Natural killer cell treated with Interleukin-12 subunit alpha and Interleukin-12 subunit beta and Interleukin-15 and Interleukin-18, amount 100 ng/mL, for 72 hours (primary cell): Measurements from ENCODE around the gene EIF3F. TPM values are rescaled to one million over a fixed set of nuclear protein-coding genes. Genes with fewer than 3 reads are reported as not detected.

Experiments
- ATAC-seq, 2 donors: fragments of 150-1000 bp; cut with Tn5 transposase in 1 of 2; sonication (Bioruptor Pico), chemical (Tn5 transposase) in 1 of 2; 2 replicates each; pipeline ENCODE4 v1.10.0; 2021
- DNase-seq: peaks from one replicate; pipeline ENCODE4 v3.0.0; 2022; ENCODE audit warnings: low spot score
- H3K27ac Mint-ChIP-seq, 2 donors: 1 replicate in 1 of 2; 2 replicates in 1 of 2; pipeline ENCODE4 v1.8.0; 2022; ENCODE audit warnings: mixed read lengths in 2 of 2, mild to moderate bottlenecking in 1 of 2, moderate library complexity in 1 of 2
- H3K27me3 Mint-ChIP-seq, 2 donors: 1 replicate in 1 of 2; 2 replicates in 1 of 2; pipeline ENCODE4 v1.8.0; 2022; ENCODE audit warnings: mixed read lengths in 2 of 2
- H3K36me3 Mint-ChIP-seq: one replicate; pipeline ENCODE4 v1.8.0; 2022; ENCODE audit warnings: mixed read lengths
- H3K4me1 Mint-ChIP-seq, 2 donors: 1 replicate in 1 of 2; 2 replicates in 1 of 2; pipeline ENCODE4 v1.8.0; 2022; ENCODE audit warnings: low read depth in 2 of 2, mixed read lengths in 2 of 2, mild to moderate bottlenecking in 1 of 2
- H3K4me3 Mint-ChIP-seq: one replicate; pipeline ENCODE4 v1.8.0; 2022; ENCODE audit warnings: mixed read lengths
- H3K9me3 Mint-ChIP-seq: 2 replicates; pipeline ENCODE4 v1.8.0; 2022; ENCODE audit warnings: mixed read lengths
- total RNA-seq, 2 donors: library from RNA; stranded (reverse); gene quantifications; one replicate each; pipeline ENCODE4 v1.2.3, GENCODE V29; 2022

EIF3F gene
- total RNA-seq, 2 donors from 2014 or later, result 186 to 208 TPM

GRCh38 chr11:8005556-8005955 is 18.4 kb downstream of the EIF3F start:
- Mint-ChIP-seq H3K9me3 (no peaks in the 10 kb centered on the region), H3K4me3 (no peak overlapping the region), H3K4me1 (no peaks in the 10 kb centered on the region), H3K27ac (no peak overlapping the region), H3K36me3 (no peaks in the 10 kb centered on the region), H3K27me3 (peaks cover 5 to 7% of the 10 kb centered on the region in 2 donors)
- no peak for DNase-seq
- ATAC-seq, result peak in 1 of 2 donors; percentile 16

GRCh38 chr11:8006349-8006977 is 19.3 kb downstream of the EIF3F start:
- Mint-ChIP-seq H3K36me3 (no peaks in the 10 kb centered on the region), H3K9me3 (no peaks in the 10 kb centered on the region), H3K27ac (no peak overlapping the region), H3K27me3 (peaks cover 5 to 7% of the 10 kb centered on the region in 2 donors), H3K4me3 (no peak overlapping the region), H3K4me1 (no peaks in the 10 kb centered on the region)
- no peak for DNase-seq
- peak; percentile 55 to 68 for ATAC-seq

DNA sequence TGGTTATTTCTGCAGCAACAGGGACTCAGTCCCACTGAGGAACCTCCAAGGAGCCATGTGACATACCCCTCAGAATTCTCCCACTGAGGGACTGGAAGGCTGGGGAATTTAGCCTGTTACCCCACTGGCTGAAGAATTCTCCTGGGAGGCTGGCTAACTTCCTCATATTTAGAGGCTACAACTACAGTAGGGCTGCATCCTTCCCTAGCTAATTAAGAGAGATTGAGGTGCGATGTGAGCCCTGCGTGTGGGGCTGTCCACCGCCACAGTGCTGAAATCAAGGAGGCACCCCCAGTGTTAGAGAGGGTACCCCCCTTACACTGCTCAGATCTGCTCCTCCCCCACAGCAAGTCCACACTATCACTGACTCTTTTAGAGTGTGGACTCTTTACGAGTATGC is 21.1 kb downstream of the EIF3F start:
- H3K27me3 Mint-ChIP-seq, result peaks cover 5 to 7% of the 10 kb centered on the region in 2 donors
- no peak overlapping the region for H3K27ac Mint-ChIP-seq
- H3K36me3 Mint-ChIP-seq, result no peaks in the 10 kb centered on the region
- DNase-seq, result no peak
- no peak overlapping the region for H3K4me3 Mint-ChIP-seq
- no peaks in the 10 kb centered on the region for H3K4me1 Mint-ChIP-seq
- no peaks in the 10 kb centered on the region for H3K9me3 Mint-ChIP-seq
- no peak for ATAC-seq

DNA sequence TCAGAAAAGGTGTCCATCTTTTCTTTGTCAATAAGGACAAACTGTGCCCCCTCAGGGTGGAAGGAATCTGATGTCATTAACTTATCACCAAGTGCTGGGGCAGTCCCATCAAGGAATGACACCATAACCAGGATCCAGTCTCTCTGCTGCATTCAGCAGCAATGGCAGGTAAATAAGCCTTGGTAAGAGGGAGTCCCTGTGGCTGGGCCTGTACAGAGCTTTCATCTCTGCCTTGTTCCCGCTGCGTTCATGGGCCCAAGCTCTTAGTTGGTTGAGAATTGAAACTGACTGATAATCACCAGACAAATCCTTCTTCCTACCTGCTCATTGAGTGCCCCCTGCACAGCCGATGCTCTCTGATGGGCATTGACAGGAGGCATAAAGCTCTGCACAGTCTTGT is 22.7 kb downstream of the EIF3F start:
- ATAC-seq, result no peak
- Mint-ChIP-seq H3K27me3 (peaks cover 13 to 14% of the 10 kb centered on the region in 2 donors), H3K36me3 (no peaks in the 10 kb centered on the region), H3K9me3 (no peaks in the 10 kb centered on the region), H3K4me1 (no peaks in the 10 kb centered on the region), H3K4me3 (no peak overlapping the region), H3K27ac (no peak overlapping the region)
- DNase-seq, result no peak

DNA sequence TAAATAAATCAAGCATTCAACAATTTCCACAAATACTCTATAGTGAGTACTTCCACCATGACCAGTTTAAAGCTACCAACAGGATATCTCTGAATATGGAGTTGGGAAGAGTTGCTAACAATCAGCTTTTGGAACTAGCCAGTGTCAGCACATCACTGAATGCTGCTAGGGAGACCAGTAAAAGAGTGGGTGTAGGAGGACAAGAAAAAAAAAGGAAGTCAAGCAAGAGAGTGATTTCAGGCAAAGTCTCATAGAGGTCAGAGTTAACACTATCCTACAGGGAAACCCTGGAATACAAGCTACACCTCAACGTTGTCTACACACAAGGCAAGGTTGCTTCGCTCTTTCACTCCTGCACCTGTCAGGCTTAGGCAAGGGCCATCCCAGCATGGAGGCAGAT is 24.2 kb downstream of the EIF3F start:
- DNase-seq (no peak), ATAC-seq (no peak)
- Mint-ChIP-seq H3K9me3 (no peaks in the 10 kb centered on the region), H3K27me3 (peaks cover 24 to 25% of the 10 kb centered on the region in 2 donors), H3K4me1 (no peaks in the 10 kb centered on the region), H3K4me3 (no peak overlapping the region), H3K36me3 (no peaks in the 10 kb centered on the region), H3K27ac (no peak overlapping the region)

DNA sequence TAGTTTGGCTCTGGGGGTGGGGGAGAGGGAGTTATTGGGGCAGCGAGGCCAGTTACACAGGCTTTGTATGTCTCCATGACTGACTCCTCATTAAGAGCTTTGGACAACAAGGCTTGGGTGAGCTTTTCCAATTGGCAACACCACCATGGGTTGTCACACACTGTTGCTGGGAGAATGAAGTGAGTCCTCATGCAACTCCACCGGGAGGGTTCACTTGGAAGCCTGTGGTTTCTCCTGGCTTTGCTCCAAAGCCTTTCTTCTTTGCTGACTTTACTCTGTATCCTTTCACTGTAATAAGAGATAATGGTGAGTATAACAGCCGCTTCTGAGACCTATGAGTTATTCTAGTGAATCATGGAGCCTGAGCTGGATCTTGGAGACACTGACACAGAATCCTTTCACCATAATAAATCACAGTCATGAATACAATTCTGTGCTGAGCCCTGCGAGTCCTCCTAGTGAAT is 24.9 kb downstream of the EIF3F start:
- Mint-ChIP-seq H3K9me3 (no peaks in the 10 kb centered on the region), H3K27me3 (peaks cover 25 to 30% of the 10 kb centered on the region in 2 donors), H3K4me3 (no peak overlapping the region), H3K4me1 (no peaks in the 10 kb centered on the region), H3K27ac (no peak overlapping the region), H3K36me3 (no peaks in the 10 kb centered on the region)
- DNase-seq (no peak), ATAC-seq (no peak)

- peaks cover 5 to 6% of the 10 kb centered on the region in 2 donors for H3K4me1 Mint-ChIP-seq
- ATAC-seq (no peak), DNase-seq (no peak)
- H3K27me3 Mint-ChIP-seq, result peaks cover 39 to 42% of the 10 kb centered on the region in 2 donors
- no peak overlapping the region for H3K27ac Mint-ChIP-seq
- no peak overlapping the region for H3K4me3 Mint-ChIP-seq
- H3K9me3 Mint-ChIP-seq, result no peaks in the 10 kb centered on the region
- no peaks in the 10 kb centered on the region for H3K36me3 Mint-ChIP-seq
Measured at GRCh38 chr11:8013833-8014232, 26.7 kb downstream of the EIF3F start.

DNA sequence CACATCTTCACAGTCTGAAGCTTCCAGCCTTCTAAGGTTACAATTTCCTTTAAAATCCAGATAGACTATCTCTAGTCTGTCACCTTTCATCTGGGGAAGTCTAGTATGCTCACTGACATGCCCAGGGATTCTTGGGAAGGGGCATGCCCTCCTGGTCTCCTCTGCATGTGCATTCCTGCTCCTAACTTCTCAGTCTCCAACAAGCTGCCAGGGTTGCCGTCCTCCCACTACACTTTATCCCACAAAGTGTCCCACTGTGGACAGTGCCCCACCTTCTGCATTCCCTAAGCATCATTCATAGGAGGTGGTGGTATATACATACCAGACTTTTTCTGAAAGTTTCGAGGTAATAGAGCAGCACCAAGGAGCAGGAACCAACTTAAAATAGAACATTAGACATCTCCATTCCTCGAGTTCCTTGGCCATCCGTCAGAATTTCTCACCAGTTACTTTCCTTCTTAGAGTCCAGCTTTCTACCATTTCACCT is 28.7 kb downstream of the EIF3F start:
- peaks cover 6% of the 10 kb centered on the region for H3K36me3 Mint-ChIP-seq
- H3K27ac Mint-ChIP-seq, result no peak overlapping the region
- H3K4me1 Mint-ChIP-seq, result peaks cover 13% of the 10 kb centered on the region in 2 donors
- ATAC-seq (no peak), DNase-seq (no peak)
- H3K27me3 Mint-ChIP-seq, result peaks cover 41 to 44% of the 10 kb centered on the region in 2 donors
- H3K4me3 Mint-ChIP-seq, result no peak overlapping the region
- no peaks in the 10 kb centered on the region for H3K9me3 Mint-ChIP-seq

- Mint-ChIP-seq H3K27ac (no peak overlapping the region), H3K9me3 (no peaks in the 10 kb centered on the region), H3K4me1 (peaks cover 13% of the 10 kb centered on the region in 2 donors), H3K27me3 (peaks cover 43 to 44% of the 10 kb centered on the region in 2 donors), H3K36me3 (peaks cover 6% of the 10 kb centered on the region), H3K4me3 (no peak overlapping the region)
- DNase-seq (no peak), ATAC-seq (no peak)
Measured at GRCh38 chr11:8016440-8016839, 29.3 kb downstream of the EIF3F start.

DNA sequence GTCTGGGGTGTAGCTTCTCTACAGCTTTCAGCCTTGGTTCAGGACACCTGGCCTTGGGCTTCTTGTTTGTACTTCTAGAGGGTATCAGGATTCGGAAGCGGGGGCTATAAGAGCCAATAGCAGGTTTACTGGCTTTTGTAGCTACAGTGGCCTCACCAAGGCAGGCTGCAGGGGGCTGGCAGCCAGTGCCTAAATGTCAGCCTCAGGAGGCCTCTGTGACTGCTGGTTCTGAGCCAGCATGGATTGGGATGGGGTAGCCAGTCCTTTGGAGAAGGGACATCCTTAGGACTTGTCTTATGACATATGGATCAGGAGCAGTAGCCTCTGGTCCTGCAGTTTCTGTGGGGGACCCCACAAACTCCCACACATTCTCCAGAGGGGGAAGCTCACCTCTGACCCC is 29.9 kb downstream of the EIF3F start:
- peaks cover 44 to 46% of the 10 kb centered on the region in 2 donors for H3K27me3 Mint-ChIP-seq
- no peak overlapping the region for H3K27ac Mint-ChIP-seq
- ATAC-seq (no peak), DNase-seq (no peak)
- H3K4me3 Mint-ChIP-seq, result no peak overlapping the region
- H3K36me3 Mint-ChIP-seq, result peaks cover 6% of the 10 kb centered on the region
- peaks cover 13% of the 10 kb centered on the region in 2 donors for H3K4me1 Mint-ChIP-seq
- no peaks in the 10 kb centered on the region for H3K9me3 Mint-ChIP-seq

GRCh38 chr11:8017894-8018483 is 30.9 kb downstream of the EIF3F start:
- no peak overlapping the region for H3K27ac Mint-ChIP-seq
- DNase-seq, result no peak
- peaks cover 47 to 51% of the 10 kb centered on the region in 2 donors for H3K27me3 Mint-ChIP-seq

GRCh38 chr11:8018484-8019313 is 31.6 kb downstream of the EIF3F start:
- Mint-ChIP-seq H3K27me3 (peaks cover 47 to 50% of the 10 kb centered on the region in 2 donors), H3K36me3 (peaks cover 6% of the 10 kb centered on the region), H3K27ac (no peak overlapping the region), H3K4me1 (peaks cover 13% of the 10 kb centered on the region in 2 donors), H3K9me3 (no peaks in the 10 kb centered on the region), H3K4me3 (peak overlapping the region; percentile 74)
- DNase-seq (no peak), ATAC-seq (peak; percentile 58 to 62)

More at GRCh38 chr11:8017894-8018483, 30.9 kb downstream of the EIF3F start:
- peaks cover 6% of the 10 kb centered on the region for H3K36me3 Mint-ChIP-seq
- no peak for ATAC-seq
- peak overlapping the region; percentile 74 for H3K4me3 Mint-ChIP-seq
- H3K9me3 Mint-ChIP-seq, result no peaks in the 10 kb centered on the region
- peaks cover 13% of the 10 kb centered on the region in 2 donors for H3K4me1 Mint-ChIP-seq

GRCh38 chr11:8019314-8020243 is 32.4 kb downstream of the EIF3F start:
- Mint-ChIP-seq H3K4me3 (peak overlapping the region; percentile 78), H3K36me3 (peaks cover 6% of the 10 kb centered on the region), H3K27me3 (peaks cover 43 to 44% of the 10 kb centered on the region in 2 donors), H3K4me1 (peaks cover 13% of the 10 kb centered on the region in 2 donors), H3K27ac (no peak overlapping the region), H3K9me3 (no peaks in the 10 kb centered on the region)
- peak; percentile 29 to 39 for ATAC-seq
- DNase-seq, result no peak
